ENCODE results near the gene RANBP1.

DNA sequence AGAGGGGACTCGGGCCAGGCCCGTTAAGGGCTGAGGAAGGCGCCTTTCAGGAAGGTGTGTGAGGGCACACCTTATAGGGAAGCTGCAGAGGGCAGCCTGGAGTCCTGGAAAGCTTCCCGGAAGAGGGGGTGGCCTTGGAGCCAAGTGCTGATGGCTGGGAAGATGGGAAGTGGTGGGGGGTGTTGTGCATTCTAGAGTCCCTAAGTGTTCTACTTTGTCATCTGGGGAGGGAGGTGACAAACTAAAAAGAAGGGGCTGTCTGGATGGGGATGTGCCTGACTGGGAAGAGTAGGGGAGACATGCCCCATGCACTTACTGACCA, 22.5 kb downstream of the RANBP1 start:
- TF ChIP-seq MAX (IDR thresholded peaks at IDR 0.05) (no peak), TP53 (CRISPR knock-in tag; IDR thresholded peaks at IDR 0.05) (no peak), CTCF (IDR thresholded peaks at IDR 0.05) (no peak), NR3C1 (IDR thresholded peaks at IDR 0.05) (no peak), PHF8 (IDR thresholded peaks at IDR 0.05; ENCODE audit: borderline replicate concordance, low read depth) (no peak), REST (IDR thresholded peaks at IDR 0.05) (no peak), POLR2A (IDR thresholded peaks at IDR 0.05; ENCODE audit: low read length) (no peak), FOSB (CRISPR knock-in tag; IDR thresholded peaks at IDR 0.05) (no peak), HOXA7 (CRISPR knock-in tag; IDR thresholded peaks at IDR 0.05) (no peak), POLR2AphosphoS2 (conservative IDR thresholded peaks at IDR 0.05; ENCODE audit: low read length) (no peak), ESRRA (IDR thresholded peaks at IDR 0.05; ENCODE audit: borderline replicate concordance, low read length) (no peak), ZFP36 (IDR thresholded peaks at IDR 0.05; ENCODE audit: borderline replicate concordance, partially characterized antibody) (no peak)
- TF ChIP-seq, protein P1, sequence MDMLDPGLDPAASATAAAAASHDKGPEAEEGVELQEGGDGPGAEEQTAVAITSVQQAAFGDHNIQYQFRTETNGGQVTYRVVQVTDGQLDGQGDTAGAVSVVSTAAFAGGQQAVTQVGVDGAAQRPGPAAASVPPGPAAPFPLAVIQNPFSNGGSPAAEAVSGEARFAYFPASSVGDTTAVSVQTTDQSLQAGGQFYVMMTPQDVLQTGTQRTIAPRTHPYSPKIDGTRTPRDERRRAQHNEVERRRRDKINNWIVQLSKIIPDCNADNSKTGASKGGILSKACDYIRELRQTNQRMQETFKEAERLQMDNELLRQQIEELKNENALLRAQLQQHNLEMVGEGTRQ (IDR thresholded peaks at IDR 0.05): no peak
